Activated CD4-positive, alpha-beta T cell treated with anti-CD3 and anti-CD28 coated beads for 1 hour (primary cell): ENCODE measurements around the gene MPV17L.
"Not testable (repeated sequence)": the region's sequence is repeated elsewhere in the genome, so short reads cannot be mapped to it uniquely, and the experiment has no call there.

Source experiments
- DNase-seq: peaks from one replicate; pipeline ENCODE4 v3.0.0-alpha.2; 2020

MPV17L gene

GRCh38 chr16:15395631-15396508 is at the start of gene MPV17L:
Gene MPV17L (plus strand): TSS chr16:15395754. CDS start chr16:15395898, 144 bp downstream.
- DNase-seq: not testable (repeated sequence)

GRCh38 chr16:15348721-15349120 is 46.8 kb upstream of the MPV17L start:
- DNase-seq: not testable (repeated sequence)

GRCh38 chr16:15351251-15351650 is 44.3 kb upstream of the MPV17L start:
- not testable (repeated sequence) for DNase-seq

GRCh38 chr16:15351745-15352144 is 43.8 kb upstream of the MPV17L start:
- not testable (repeated sequence) for DNase-seq

DNA sequence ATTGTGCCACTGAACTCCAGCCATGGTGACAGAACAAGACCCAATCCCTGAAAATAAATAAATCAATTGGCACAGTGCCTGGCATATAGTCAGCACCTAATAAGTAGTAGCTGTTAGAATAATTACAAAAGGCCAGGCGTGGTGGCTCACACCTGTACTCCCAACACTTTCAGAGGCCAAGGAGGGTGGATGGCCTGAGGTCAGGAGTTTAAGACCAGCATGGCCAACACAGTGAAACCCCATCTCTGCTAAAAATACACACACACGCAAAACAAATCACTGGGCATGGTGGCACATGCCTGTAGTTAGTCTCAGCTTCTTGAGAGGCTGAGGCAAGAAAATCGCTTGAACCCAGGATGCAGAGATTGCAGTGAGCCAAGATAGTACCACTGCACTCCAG is 42.7 kb upstream of the MPV17L start:
- not testable (repeated sequence) for DNase-seq

GRCh38 chr16:15354846-15355245 is 40.7 kb upstream of the MPV17L start:
- DNase-seq: not testable (repeated sequence)

- DNase-seq: not testable (repeated sequence)
These were observed 38.1 kb upstream of the MPV17L start for GRCh38 chr16:15357495-15357894.

DNA sequence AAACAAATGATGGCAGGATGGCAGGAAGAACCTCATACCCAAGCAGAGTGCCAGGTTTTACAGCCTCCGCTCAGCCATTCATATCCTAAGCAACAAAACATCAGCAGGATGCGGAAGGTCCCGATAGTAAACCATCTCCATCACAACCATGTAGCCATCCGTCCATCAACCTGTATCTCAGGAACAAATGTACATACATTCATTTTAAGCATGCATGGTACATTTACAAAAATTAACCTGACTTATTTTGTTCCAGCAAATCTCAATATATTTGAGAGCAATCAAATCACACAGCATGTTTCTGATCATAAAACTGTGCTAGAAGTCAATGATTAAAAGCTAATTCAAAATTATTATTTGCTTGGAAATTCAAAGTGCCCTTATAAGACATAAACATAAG is 17.4 kb upstream of the MPV17L start, which contains the start of gene NPIPA5:
NPIPA5 (minus strand) TSS at position 101 of the 400 bp plus-strand sequence; CDS start at position 101, 0 bp downstream.
- not testable (repeated sequence) for DNase-seq

DNA sequence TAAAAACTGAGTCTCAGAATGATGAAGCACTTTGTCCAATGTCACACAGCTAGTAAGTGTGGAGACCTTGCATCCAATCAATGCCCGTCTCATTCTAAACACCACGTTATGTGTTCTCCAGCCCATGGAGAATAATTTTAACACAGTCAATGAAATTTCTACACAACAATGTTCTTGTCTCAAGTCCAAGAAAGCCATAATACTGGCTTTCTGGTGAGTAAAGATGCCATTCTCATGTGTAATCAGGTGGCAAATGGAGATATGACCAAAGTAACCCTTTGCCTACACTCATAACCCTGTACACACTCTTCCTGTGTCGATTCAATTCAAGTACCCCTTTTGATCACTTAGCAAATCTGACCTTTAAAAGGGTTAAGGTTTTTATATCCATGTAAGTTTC is 12.7 kb upstream of the MPV17L start:
- not testable (repeated sequence) for DNase-seq

DNA sequence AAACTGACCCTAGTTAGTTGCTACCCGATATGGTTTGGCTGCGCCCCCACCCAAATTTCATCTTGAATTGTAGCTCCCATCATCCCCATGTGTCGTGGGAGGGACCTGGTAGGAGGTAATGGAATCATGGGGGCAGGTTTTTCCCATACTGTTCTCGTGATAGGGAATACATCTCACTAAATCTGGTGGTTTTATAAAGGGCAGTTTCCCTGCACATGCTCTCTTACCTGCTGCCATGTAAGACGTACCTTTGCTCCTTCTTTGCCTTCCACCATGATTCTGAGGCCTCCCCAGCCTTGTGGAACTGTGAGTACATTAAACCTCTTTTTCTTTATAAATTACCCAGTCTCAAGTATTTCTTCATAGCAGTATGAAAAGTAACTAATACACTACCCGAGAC is 7.5 kb upstream of the MPV17L start:
- not testable (repeated sequence) for DNase-seq

DNA sequence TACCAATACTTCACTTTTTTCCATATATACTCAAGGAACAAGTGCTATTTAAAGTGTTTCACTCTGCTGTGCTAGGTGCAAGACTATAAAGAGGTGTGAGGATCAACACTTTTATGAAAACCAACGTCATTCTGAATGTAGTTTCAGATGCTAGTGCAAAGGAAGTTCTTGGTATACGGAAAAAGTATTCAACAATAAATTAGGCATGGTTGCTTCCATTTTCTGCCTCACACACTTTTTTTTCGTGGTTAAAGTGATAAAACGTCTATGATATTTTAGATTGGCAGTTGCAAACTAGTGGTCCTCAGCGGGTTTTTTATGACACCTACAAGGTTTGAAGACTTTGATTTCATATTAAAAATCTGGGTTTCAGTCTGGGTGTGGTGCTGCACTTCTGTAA is 5.6 kb upstream of the MPV17L start:
- not testable (repeated sequence) for DNase-seq

- DNase-seq: not testable (repeated sequence)
These were observed 2.5 kb upstream of the MPV17L start for GRCh38 chr16:15393025-15393424.

- not testable (repeated sequence) for DNase-seq
These were observed 915 bp downstream of the MPV17L start for GRCh38 chr16:15396509-15396829.

DNA sequence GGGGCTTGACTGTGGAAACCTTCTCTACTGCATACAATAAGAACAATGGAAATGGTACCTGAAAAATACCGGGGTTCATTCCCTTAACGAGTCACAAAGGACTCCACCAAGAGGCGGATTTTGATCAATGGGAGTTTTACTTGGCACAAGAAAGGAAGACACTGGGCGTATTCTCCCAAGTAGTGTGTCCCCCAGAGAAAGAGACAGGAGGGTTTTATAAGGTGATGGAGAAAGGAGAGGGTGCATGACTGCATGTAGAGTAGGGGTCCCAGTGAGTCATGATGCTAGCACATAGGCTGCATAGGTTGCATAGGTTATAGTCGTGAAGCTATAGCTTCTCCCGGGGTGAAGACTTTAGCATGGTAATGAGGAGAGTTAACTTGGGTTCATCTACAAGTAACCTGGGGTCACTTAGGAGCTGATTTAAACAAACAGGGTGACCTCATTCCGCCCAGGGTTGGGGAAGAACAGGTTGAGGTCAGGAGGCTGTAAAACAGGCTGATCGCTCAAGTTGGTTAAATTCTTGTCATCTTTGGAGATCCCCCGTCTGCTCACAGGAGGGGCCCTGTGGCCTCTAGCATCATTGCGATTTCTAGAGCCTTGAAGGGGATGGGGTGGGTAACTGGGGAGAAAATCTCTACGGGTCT is 1.5 kb downstream of the MPV17L start:
- no peak for DNase-seq

DNA sequence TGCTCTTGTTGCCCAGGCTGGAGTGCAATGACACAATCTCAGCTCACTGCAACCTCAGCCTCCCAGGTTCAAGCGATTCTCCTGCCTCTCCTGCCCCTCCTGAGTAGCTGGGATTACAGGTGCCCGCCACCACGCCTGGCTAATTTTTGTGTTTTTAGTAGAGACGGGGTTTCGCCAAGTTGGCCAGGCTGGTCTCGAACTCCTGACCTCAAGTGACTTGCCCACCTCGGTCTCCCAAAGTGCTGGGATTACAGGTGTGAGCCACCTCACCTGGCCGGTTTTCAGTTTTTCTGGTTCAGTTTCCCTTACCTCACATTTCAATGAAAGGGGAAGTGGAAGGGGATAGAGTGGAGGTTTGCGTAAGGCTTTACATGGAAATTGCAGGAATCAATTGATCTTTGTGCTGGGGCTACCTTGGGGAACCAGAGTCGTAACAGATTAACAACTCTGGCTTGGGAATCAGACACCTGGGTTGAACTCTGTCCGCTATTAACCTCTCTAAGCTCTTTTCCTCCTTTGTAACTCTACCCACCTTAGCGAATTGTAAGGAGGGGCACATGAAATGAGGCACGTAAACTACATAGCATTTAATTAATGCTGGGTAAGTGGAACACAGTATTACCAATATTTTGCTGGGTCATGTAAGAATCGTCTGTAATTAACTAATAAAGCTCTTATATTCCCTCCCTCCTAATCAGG is 3.2 kb downstream of the MPV17L start:
- DNase-seq: no peak

DNA sequence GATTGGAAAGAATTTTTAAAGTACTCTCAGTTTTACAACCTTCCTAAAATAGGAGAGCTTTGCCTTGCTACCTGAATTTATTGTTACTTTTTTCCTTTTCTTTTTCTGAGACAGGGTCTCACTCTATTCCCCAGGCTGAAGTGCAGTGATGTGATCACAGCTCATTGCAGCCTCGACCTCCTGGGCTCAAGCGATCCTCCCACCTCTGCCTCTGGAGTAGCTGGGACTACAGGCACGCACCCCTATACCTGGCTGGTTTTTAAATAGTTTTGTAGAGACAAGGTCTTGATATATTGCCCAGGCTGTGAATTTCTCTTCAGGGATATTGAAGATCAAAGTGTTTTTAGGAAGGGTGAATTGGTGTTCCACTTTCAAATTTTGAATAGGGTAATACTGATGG is 3.8 kb downstream of the MPV17L start:
- no peak for DNase-seq

GRCh38 chr16:15400314-15400713 is 4.8 kb downstream of the MPV17L start:
- not testable (repeated sequence) for DNase-seq

DNA sequence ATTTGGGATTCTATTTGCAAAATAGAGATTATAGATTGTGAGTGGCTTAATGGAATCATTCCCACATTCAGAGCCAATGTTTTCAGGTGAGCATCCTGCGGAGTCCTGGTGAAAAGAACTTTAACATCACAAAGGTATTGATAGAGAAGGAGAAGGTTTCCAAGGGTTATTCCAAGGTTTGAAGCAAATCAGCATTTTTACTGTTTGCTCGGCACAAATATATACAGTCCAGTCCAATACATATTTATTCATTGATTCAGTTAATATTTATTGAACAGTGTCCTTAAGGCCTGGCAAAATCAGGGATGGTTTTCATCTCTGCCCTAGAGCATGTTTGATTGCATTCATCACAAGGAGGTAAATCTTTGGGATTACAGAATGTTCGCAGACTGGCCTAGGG is 6.4 kb downstream of the MPV17L start:
- no peak for DNase-seq

GRCh38 chr16:15403392-15403995 is 7.9 kb downstream of the MPV17L start:
- no peak for DNase-seq

GRCh38 chr16:15404091-15404490 is 8.5 kb downstream of the MPV17L start:
- DNase-seq: not testable (repeated sequence)

DNA sequence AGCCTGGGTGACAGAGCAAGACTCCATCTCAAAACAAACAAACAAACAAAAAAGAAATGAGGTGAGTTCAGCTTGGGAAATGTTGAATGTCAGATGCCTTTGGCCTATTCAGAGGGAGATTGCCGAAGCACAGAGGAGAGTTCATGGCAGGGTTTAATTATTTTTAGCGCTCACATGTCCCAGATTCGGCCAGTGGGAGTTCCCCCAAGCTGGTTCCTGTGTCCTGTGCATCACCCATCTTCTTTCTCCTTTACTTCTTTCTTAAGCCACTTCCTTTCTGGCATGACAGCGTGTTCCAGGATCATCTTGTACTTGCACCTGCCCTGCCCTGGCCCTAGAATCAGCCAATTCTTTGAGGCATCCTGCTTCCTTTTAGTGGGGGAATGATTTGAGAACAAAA is 9.2 kb downstream of the MPV17L start:
- no peak for DNase-seq

DNA sequence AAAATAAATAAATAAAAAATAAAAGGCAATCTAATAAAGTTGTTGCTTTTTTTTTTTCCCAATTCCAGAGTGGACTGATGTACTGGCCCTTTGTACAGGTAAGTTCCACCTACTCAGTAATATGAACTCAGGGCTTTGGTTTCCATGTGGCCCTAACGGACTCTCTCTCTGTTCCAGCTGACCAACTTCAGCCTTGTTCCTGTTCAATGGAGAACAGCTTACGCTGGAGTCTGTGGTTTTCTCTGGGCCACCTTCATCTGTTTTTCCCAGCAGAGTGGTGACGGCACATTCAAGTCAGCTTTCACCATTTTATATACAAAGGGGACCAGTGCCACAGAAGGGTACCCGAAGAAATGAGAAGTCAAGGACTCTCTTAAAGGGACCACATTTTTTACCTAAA is 12.2 kb downstream of the MPV17L start:
- DNase-seq: not testable (repeated sequence)

DNA sequence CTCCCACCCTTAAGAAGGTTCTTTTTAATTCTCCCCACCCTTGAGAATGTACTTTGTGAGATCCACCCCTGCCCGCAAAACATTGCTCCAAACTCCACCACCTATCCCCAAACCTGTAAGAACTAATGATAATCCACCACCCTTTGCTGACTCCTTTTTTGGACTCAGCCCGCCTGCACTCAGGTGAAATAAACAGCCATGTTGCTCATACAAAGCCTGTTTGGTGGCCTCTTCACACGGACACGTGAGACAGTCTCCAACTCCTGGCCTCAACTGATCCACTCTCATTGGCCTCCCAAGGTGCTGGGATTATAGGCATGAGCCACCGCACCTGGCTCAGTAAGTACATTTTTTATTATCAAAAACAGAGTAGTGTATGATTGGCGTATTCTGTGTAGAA is 13.9 kb downstream of the MPV17L start:
- not testable (repeated sequence) for DNase-seq
